Tibial nerve (tissue), 3 donors: ENCODE results near the gene MDGA2.

Source experiments
- POLR2A ChIP-seq, 2 donors: fragments of 450-650 bp; IDR thresholded peaks; one replicate each; pipeline ENCODE4 v1.6.1; 2017; ENCODE audit warnings: antibody characterized with exemption in 2 of 2, mild to moderate bottlenecking in 2 of 2, moderate library complexity in 2 of 2
- TF ChIP-seq, protein P1 (sequence below), 5 experiments: fragments of 200-600 bp in 3 of 5; fragments of 450-650 bp in 2 of 5; sonication (generic) in 3 of 5; IDR thresholded peaks; one replicate each; pipeline ENCODE4 v1.5.1; 2016 to 2019; ENCODE audit warnings: antibody characterized with exemption in 5 of 5, mild to moderate bottlenecking in 3 of 5, moderate library complexity in 2 of 5

DNA sequence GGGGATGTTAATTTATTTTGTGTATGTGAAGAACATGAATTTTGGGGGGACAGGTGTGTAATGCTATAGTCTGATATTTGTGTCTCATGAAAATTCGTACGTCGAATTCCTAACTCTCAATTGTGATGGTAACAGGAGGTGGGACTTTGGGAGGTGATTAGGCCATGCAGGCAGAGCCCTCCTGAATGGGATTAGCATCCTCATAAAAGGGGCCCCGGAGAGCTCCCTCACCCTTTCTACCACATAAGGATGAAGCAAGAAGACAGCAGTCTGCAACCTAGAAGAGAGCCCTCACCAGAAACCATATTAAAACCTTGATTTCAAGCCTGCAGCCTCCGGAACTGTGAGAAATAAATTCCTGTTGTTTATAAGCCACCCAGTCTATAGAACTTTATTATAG is 165.4 kb downstream of the MDGA2 start:
- TF ChIP-seq, protein P1, sequence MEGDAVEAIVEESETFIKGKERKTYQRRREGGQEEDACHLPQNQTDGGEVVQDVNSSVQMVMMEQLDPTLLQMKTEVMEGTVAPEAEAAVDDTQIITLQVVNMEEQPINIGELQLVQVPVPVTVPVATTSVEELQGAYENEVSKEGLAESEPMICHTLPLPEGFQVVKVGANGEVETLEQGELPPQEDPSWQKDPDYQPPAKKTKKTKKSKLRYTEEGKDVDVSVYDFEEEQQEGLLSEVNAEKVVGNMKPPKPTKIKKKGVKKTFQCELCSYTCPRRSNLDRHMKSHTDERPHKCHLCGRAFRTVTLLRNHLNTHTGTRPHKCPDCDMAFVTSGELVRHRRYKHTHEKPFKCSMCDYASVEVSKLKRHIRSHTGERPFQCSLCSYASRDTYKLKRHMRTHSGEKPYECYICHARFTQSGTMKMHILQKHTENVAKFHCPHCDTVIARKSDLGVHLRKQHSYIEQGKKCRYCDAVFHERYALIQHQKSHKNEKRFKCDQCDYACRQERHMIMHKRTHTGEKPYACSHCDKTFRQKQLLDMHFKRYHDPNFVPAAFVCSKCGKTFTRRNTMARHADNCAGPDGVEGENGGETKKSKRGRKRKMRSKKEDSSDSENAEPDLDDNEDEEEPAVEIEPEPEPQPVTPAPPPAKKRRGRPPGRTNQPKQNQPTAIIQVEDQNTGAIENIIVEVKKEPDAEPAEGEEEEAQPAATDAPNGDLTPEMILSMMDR (IDR thresholded peaks at IDR 0.05) = no peak
- TF ChIP-seq POLR2A (IDR thresholded peaks at IDR 0.05) = no peak
